NCI-H128 (cell line): Measurements from ENCODE around the gene TRIM67.
"Not testable (repeated sequence)": the region's sequence is repeated elsewhere in the genome, so short reads cannot be mapped to it uniquely, and the experiment has no call there.

ENCODE experiments used
- DNase-seq: peaks from one replicate; lab custom pipeline; 2025; ENCODE audit not compliant: unreplicated experiment; lab: John Stamatoyannopoulos, UW

The TRIM67 gene

DNA sequence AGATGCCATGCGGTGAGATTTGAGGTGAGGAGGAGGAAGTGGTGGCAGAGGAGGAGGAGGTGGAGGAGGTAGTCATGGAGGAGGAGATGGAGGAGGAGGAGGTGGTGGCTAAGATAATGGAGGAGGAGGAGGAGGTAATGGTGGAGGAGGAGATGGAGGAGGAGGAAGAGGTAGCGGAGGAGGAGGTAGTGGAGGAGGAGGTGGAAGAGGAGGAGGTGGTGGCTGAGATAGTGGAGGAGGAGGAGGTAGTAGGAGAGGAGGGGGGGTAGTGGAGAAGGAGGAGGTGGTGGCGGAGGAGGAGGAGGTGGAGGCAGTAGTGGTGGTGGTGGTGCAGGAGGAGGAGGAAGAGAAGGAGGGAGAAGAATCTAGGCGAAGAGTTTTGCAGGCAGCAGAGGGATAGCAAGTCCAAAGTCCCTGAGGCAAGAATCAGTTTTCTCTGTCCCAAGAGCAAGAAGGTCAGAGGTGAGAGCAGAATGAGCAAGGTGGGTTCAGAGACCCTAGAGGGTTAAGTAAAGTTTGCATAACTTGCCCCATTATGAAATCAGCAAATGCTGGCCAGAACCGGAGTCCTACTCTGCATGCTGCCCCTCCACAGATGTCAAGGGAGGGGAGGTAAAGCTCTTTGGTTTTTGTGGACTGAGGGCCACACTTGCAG, 40.2 kb downstream of the TRIM67 start:
- DNase-seq = no peak

DNA sequence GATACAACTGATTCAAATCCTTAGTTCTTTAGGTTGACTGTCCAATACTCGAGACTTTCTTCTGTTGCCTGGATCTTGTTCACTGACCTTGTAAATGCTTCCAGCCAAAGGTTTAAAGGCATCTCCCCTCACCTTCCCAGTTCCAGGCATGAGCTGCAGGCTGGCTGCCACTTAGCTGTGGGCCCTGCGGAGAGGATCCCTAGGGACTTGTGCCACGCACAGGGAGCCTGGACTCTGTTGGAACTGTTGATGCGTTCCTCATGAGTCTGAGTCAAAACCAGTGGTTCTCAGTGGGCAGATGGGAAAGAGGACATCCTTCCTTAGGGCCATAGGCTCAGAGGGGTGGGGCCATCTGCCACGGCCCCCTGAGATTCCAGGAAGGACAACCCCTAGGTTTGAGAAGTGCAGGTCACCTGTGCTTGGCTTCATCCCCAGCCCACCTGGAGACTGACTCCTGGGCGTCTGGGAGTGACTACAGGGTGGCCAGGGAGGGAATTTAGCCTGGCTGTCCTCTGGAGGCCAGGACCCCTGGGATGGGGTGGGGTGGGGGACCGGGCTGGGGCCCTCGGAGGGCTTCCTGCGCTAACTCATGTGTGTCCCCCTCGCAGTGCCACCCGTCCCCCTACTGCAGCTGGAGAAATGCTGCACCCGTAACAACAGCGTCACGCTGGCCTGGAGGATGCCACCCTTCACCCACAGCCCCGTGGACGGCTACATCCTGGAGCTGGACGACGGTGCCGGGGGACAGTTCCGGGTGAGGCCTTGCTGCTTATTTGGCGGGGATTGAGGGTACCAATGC, 41.6 kb downstream of the TRIM67 start:
- no peak for DNase-seq

DNA sequence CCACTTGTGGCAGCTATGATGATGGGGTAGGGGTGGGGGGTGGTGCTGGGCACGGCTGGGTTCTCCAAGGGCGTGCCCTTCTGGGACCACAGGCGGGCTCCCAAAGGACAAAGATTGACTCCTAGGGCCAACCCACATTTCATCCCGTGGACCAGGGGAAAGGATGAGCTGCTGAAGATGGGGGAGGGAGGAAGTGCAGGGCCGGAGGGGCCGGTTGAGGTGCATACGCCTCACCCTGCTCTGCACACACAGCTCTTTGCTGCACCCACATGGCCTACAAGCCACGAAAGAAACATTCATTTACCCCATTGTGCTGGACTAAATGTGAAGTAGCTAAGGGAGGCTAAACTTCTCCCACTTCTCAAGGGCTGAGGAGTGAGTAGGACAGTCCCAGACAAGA, 45.0 kb downstream of the TRIM67 start:
- DNase-seq = no peak

DNA sequence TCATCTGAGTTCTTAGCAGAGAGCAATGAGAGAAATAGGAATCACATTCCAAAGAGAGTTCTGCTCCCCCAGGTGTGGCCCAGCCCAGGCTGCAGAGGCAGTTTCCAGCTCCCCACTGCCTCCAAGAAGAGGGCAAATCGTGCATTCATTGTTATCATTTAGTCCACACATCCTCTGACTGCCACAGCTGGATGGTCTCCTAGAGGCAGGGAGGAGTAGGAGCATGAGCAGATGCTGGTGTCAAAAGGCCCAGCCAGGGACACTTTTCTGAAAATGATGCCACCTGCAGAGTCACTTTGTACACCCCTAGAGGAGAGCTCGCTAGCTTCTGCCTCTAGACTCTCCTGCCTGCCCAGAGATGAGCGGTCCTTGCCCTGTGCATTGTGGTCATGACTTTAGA, 45.6 kb downstream of the TRIM67 start:
- DNase-seq = no peak

DNA sequence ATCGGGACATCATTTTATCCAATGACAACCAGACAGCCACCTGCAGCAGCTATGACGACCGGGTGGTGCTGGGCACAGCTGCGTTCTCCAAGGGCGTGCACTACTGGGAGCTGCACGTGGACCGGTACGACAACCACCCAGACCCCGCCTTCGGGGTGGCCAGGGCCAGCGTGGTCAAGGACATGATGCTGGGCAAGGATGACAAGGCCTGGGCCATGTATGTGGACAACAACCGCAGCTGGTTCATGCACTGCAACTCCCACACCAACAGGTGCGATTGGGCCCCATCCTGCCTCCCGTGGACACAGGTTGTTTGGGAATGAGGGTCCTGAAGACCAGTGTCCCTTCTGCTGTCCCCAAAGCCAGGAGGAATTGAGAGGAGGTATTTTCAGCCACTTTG, 47.1 kb downstream of the TRIM67 start:
- DNase-seq = no peak

DNA sequence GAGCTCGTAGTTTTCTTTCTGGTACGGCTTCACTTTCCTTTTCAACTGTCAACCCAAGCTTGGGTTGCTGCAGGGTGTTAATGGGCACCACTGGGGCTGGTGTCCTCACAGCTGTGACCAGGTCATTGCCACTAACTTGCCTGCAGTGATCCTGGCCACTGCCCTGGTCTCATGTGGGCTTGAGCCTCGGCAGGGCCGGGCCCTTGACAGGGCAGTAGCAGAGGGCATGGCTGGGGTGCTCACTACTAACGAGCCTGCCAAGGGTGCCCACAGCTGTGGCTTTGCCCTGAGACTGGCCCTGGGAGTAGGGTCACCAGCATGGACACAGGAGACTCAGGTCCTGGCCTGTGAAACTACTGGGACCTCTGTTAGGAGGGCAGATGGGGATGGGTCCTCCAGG, 47.7 kb downstream of the TRIM67 start:
- DNase-seq = no peak

DNA sequence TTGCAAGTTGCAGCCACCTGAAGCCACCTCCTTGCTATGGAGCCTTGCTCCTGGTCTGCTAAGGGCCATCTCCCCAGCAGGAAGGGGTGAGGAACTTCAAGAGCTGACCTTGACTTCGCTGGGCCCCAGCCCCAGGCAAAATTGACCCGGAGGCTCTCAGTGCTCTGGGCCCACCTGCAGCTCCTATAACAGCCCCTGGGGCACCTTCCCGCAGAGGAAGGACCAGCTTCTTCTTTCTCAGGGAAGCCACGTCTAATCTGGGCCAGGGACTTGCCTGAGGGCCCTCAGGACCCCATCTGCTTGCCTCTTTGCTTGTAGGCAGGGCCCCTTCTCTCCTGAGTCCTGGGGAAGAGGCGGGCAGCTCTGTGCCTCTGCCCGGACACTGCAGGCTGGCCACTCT, 48.3 kb downstream of the TRIM67 start:
- no peak for DNase-seq

DNA sequence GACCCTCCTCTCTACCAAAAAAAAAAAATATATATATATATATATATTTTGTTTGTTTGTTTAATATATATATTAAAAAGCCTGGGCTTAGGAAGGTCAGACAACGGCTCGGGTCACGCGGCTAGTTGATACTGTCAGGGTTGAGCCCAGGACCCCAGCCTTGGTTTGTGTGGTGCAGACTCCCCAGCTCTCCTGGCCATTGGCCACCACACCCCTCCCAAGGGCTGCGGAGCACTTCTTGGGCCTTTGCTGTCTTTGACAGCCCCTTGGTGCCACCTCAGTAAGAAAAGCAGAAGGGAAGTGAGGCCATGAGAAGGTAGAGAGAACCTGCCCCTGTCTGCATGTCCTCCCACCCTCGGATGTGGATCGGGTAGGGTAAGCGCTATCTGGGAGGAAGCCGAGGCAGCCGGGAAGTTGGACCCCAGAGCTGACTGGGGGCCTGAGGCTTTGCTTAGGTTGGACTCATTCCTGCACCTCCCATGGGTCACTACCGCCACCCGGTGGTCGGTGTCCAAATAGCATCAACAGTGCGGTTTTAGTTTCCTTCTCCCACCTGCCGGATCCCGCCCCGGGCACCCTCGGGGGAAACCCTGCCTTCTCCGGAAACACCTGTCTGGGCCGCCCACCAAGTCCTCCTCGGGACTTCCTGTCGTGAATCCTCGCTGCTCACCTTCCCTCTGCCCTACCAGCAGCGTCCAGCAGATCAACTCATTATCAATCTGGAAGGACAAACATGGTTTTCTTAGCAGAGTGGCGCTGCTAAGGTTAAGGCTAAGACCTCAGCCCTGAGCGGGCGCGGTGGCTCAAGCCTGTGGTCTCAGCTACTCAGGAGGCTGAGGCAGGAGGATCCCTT, 49.4 kb downstream of the TRIM67 start:
- DNase-seq = peak; percentile 85

DNA sequence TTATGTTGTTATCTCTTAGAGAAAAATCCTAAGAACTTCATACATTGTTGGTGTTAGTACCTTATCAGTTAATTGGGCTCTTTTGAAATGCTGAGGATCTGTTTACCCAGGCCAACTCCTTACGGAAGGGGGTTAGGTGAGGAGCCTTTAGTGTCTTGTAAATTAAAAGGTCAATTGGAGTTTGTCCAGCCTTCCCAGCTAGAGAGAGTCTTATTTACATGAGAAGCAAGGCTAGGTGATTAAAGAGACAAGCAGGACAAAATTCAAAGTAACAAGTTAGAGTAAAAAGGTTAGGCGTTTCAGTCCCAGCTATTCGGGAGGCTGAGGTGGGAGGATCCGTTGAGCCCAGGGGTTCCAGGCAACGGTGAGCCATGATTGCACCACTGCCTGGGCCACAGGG, 50.4 kb downstream of the TRIM67 start:
- not testable (repeated sequence) for DNase-seq

DNA sequence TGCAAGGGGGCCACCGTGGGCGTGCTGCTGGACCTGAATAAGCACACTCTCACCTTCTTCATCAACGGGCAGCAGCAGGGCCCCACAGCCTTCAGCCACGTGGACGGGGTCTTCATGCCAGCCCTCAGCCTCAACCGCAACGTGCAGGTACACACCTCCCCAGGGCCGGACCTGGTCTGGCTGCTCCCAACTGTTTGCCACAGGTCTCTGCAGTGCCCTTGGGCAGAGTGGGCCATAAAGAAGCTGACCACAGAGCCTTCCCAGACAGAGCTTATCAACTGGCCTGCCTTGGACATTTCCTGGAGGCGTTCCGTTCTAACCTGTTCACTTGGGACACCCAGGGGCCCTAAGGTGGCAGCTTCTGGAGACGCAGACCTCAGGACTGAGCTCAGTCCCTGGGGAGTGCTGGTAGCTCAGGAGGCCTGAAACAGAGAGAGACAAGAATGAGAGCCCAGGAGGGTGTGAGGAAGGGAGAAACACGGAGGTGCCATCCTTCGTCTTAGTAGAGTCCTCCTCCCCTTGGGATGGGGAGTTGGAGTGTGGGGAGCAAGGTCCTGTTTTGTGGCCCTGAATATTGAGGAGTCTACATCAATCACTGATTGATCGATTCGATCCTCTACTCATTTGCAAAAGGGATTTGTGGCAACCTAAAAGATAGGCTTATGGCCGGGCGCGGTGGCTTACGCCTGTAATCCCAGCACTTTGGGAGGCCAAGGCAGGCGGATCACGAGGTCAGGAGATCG, 52.1 kb downstream of the TRIM67 start:
- no peak for DNase-seq

DNA sequence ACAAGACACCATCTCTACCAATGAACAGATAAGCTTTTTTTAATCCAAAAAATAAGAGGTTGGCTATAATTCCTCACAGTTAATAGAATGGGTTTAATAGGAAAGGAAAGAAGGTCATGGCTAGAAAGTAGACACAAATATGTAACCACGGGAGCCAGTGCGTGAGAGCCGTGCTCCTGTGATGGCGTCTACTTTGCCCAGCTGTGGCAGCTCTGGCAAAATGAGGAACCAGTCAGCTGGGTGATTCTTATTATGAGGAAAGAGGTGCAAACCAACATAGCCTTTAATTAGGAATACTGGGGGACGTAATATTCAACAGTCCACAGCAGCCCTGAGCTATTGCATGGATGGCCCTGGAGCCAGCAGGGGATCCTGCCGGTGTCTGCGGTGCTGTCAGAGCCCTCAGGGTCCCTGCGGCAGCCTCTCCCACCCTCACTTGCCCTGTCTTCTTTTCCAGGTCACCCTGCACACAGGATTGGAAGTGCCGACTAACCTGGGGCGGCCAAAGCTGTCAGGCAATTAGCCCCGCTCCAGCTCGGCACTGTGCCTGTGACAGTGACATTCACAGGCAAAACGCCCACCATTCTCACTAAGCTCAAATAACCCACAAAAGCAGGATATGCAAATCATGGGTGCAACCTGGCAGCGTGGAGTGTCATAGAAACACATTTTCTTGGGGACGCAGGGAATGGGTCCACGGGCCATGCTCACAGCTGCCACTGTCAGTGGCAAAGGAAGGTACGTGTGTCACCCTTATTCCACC, 53.2 kb downstream of the TRIM67 start:
- no peak for DNase-seq

DNA sequence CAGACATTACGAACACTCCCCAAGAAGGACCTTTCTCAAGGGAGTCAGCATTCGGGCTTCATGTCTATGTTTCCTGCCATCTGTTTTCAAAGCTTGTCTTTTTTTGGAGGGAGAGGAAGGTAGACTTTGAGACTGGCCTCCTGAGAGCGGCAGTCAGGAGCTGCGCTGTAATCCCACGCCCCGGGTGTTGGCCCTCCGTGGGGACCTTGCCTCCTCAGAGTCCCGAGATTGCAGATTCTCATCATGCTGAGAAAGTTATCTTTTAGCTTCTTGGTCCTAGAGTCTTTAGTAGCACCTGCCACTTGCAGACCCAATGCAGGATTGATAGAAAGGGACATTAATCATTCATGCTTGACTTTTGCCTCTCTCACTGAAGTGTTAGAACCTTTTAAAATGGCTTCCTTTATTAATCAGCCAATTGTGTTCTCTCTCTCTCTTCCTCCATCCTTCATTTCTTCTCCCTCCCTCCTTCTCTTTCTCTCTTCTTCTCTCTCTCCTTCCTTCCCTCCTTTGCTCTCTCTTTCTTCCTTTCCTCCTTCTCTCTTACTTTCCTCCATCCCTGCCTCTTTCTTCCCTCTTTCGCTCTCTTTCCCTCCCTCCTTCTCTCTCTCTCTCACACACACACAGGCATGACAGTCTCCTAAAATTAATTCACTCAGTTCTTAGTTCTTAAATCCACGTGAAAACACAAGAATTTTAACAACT, 54.0 kb downstream of the TRIM67 start:
- DNase-seq = no peak

DNA sequence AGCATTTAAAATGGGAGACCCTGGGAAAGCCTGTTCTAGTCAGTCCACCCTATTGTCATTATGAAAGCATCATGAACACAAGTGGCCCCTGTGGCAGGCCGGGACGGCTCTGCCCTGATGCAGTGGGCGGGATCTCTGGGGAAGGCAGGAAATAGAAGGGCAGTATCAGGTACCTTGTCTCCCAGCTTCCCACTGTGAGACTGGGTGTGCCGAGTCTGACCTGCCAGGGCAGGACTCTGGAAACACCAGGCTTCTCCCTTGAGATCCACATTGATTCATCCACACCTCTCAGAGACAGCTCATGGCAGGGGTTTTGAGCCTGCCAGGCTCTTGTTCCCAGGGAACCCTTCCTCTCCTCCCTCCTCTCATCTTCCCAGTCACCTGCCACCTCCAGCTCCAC, 54.6 kb downstream of the TRIM67 start:
- peak; percentile 16 for DNase-seq

DNA sequence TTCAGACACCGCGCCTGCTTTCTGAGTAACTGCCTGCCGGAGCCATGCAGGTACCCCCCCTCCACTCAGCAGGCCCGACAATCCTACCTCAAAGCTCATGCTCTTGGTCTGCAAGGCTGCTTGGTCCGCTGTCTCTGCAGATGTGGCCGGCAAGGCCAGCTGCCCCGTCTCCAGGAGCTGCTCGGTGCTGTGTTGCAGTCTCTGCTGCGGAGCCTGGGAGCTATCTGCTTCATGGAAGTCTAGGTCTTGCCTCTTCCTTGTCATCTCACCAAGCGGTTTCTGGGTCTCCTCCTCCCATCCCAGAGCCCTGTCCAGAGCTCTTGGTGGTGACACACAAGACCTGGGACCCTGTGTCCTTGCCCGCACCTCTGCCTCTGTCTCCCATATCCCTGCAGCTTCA, 55.2 kb downstream of the TRIM67 start:
- DNase-seq = no peak

DNA sequence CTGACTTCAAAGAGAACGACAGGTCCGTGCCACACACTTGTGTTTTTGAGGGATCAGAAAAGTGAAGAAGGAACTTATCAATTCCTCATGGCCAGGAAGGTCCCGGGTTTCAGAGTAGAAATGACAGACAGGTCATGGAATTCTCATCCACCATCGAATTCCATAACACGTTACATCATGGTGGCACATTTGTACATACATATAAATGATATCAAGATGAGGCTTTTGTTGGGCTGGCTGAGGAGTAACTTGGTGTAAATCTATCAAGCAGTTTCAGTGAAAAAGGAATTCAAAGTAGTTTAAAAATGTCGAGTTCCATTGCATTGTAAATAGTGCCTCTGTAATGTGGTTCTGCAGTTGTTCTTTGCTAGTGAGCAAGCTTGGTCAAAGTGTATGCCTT, 56.2 kb downstream of the TRIM67 start:
- DNase-seq = no peak

DNA sequence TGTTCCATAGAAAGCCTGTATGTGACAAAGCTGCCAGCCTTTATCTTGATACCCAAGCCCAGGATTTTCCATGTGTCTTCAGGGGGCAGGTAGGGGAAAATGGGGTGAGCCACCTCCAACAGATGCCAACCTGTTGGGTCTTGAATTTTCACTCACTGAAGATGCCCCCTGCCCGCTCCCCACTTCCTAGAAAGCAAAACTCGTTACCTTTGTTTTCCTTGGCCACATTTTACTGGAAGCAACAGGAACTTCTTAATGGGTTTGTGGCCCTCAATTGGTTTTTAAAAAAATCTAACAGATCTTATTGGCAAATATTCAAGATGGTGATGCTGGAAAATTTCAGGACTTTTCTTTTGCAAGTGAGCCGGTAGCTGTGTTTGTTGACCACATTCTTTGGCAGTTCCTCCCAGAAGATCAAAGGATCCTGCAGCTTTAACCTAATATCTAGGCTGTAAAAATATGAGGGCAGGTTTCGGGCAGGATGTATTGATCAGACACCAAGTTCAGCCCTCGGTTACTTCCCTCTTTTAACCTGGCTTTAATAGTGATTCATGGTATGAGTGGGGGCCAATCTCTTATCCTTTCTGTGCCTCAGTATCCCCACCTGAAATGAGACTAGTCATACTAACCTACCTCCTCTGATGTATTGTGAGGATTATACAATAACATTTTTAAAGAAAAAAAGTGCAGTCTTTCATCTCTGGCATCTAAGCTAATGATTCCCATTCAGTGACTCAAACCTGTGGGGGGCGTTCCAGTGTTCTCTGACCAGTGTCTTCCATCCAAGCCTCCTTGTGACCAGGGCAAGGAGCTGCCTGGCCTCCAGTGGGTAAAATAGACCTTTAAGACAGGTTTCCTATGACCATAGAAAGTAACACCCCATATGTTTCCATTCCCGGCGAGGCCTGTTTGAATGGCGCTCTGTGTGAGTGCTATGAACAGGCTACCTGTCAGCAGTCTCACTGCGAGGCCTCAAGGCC, 57.9 kb downstream of the TRIM67 start:
- DNase-seq = no peak

DNA sequence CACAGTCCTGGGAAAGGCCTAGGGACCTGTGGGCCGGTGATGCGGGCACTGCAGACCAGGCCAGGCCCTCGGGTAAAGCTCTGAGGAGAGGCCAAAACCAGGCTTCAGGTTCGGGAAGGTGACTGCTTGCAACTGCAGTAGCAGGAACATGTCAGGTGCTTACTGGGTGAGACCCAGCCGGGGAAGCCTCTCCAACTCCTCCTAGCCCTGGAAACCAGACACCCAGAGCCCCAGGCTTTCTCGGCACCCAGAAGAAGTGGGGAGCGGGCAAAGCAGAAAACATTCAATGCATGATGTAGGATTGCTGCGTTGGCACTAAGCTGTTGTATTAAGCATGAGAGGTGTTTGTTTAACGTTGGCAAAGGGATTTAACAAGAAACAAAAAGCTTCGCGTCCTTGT, 58.9 kb downstream of the TRIM67 start:
- DNase-seq = no peak

DNA sequence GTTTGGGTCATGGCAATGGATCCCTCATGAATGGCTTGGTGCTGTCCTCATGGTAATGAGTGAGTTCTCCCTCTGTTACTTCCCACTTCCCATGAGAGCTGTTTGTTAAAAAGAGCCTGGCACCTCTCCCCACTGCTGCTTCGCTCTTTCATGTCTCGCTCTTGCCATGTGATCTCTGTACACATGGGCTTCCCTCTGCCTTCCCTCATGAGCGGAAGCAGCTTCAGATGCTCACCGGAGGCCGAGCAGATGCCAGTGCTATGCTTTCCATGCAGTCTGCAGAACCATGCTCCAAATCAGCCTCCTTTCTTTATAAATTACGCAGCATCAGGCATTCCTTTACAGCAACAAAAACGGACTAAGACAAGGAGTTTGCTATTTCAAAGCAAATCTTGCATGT, 64.3 kb downstream of the TRIM67 start:
- no peak for DNase-seq

DNA sequence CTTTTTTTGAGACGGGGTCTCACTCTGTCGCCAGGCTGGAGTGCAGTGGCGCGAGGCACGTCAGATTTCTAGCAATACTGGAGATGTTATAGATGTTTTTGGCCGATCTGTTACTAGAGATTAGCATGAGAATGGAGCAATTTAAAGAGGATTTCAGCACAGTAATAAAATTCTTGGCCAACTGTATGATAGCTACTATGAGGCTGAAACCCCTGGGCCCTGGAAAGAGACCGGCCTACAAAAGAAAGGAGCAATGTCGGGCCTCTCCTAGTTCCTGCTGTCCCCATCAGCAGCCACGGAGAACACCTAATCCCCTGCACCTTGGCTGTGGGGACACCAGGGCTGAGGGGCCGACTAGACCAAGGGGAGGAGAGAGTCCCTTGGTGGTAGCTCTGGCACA, 69.7 kb downstream of the TRIM67 start:
- DNase-seq = no peak
